Upper lobe of left lung (tissue), 4 donors: ENCODE data around the gene TMEM247.

ENCODE experiments used
- EP300 ChIP-seq, 4 donors: sonication (generic); formaldehyde crosslinking; IDR thresholded peaks; one replicate each; pipeline ENCODE4 v1.5.1; 2017; ENCODE audit warnings: antibody characterized with exemption in 4 of 4, control low read depth in 2 of 4
- POLR2A ChIP-seq, 4 donors: fragments of 450-650 bp; IDR thresholded peaks; one replicate each; pipeline ENCODE4 v1.5.1; 2016 to 2017; ENCODE audit warnings: antibody characterized with exemption in 4 of 4, mild to moderate bottlenecking in 2 of 4
- TF ChIP-seq, protein P1 (sequence below), 6 experiments: fragments of 450-650 bp in 4 of 6; fragments of 200-600 bp in 2 of 6; sonication (generic) in 2 of 6; IDR thresholded peaks; one replicate each; pipeline ENCODE4 v1.5.1; 2016 to 2019; ENCODE audit warnings: antibody characterized with exemption in 6 of 6

DNA sequence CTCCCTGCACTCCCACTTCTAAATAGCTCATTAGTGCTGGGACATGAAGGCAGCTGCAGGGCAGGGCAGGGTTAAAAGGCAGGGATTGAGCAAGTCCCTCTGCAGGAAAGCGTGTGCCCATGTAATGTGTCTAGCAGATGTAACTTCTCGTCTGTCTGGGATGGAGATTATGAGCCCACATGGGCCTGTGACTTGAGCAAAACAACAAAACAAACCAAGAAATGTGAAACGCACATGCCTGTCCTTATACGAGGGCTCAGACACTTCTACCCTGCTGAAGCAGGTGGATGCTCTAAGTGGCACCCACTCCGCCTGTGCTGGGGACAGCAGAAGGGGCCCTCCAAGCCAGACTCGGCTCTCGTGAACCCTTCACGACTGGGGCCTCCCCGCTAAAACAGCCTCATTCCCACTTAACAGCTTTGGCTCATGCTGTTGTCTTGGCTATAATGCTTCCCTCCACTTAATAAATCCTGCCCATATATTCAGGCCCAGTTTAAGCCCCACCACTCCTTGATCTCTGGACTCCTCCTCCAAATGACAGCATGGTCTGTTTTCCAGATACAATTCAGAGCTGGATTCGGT is 40.9 kb downstream of the TMEM247 start:
- TF ChIP-seq EP300 (IDR thresholded peaks at IDR 0.05): no peak
- TF ChIP-seq, protein P1, sequence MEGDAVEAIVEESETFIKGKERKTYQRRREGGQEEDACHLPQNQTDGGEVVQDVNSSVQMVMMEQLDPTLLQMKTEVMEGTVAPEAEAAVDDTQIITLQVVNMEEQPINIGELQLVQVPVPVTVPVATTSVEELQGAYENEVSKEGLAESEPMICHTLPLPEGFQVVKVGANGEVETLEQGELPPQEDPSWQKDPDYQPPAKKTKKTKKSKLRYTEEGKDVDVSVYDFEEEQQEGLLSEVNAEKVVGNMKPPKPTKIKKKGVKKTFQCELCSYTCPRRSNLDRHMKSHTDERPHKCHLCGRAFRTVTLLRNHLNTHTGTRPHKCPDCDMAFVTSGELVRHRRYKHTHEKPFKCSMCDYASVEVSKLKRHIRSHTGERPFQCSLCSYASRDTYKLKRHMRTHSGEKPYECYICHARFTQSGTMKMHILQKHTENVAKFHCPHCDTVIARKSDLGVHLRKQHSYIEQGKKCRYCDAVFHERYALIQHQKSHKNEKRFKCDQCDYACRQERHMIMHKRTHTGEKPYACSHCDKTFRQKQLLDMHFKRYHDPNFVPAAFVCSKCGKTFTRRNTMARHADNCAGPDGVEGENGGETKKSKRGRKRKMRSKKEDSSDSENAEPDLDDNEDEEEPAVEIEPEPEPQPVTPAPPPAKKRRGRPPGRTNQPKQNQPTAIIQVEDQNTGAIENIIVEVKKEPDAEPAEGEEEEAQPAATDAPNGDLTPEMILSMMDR (IDR thresholded peaks at IDR 0.05): no peak
- TF ChIP-seq POLR2A (IDR thresholded peaks at IDR 0.05): no peak
